ENCODE results near the gene PALM. TPM values are rescaled to one million over a fixed set of nuclear protein-coding genes. Genes with fewer than 3 reads are reported as not detected.

The PALM gene
- total RNA-seq, 1 experiment from 2014 or later = 18.5 TPM

GRCh38 chr19:792306-792885, 83.7 kb downstream of the PALM start:
- H4K8ac ChIP-seq (replicated peaks; ENCODE audit: insufficient read length, low read depth, low read length) = no peak overlapping the region
- no peak overlapping the region for H2BK15ac ChIP-seq (ENCODE audit: low read depth, low read length)
- Mint-ChIP-seq H3K9me3 (no peaks in the 10 kb centered on the region; a peak in 1 of 5 replicates), H3K36me3 (ENCODE audit: insufficient read depth in 1 of 3, low read depth in 3 of 3) (no peaks in the 10 kb centered on the region), H3K4me1 (peaks cover 23 to 36% of the 10 kb centered on the region in 2 experiments), H3K27ac (peak overlapping the region in 1 of 3 experiments; percentile 44; a peak in 1 of 7 replicates), H3K4me3 (no peak overlapping the region), H3K27me3 (ENCODE audit: low read depth) (no peaks in the 10 kb centered on the region)
- no peak overlapping the region for H2BK5ac ChIP-seq (ENCODE audit: insufficient read length, low read length)
- H3K23me2 ChIP-seq (ENCODE audit: insufficient read length, low read depth, low read length, poor library complexity, severe bottlenecking) = no peaks in the 10 kb centered on the region
- H3K4ac ChIP-seq (ENCODE audit: low read depth, low read length) = no peak overlapping the region
- H4K91ac ChIP-seq (ENCODE audit: insufficient read length, low read depth, low read length) = no peak overlapping the region
- no peak overlapping the region for H3K23ac ChIP-seq (ENCODE audit: insufficient read length, low read depth, low read length)
- no peak overlapping the region for H3K9ac ChIP-seq (ENCODE audit: extremely low read depth, insufficient read length, low read length)
- H4K5ac ChIP-seq (ENCODE audit: insufficient read length, low read depth, low read length) = no peak overlapping the region
- H3K4me2 ChIP-seq (ENCODE audit: insufficient read depth, insufficient read length, low read length) = no peak overlapping the region
- no peak overlapping the region for H3T11ph ChIP-seq (ENCODE audit: low read length)
- no peak overlapping the region for H2AK5ac ChIP-seq (ENCODE audit: insufficient read length, low read length)
- no peaks in the 10 kb centered on the region; the same call in 1 of the 2 replicates for H3K4me1 ChIP-seq (ENCODE audit: insufficient read depth, low read length)
- DNase-seq = peak; percentile 41
- no peaks in the 10 kb centered on the region for H4K20me1 ChIP-seq (ENCODE audit: control insufficient read depth, insufficient read depth, insufficient read length)
- H3K79me2 ChIP-seq (ENCODE audit: insufficient read depth, low read length) = no peaks in the 10 kb centered on the region
- WGBS (ENCODE audit: extremely low coverage, insufficient read length, low lambda C conversion rate) = no CpG with 5 or more reads among the region's 16 CpGs
- H3K56ac ChIP-seq (ENCODE audit: insufficient read length, low read depth, low read length) = no peak overlapping the region
- no peaks in the 10 kb centered on the region for H3K9me3 ChIP-seq (ENCODE audit: control insufficient read depth, low read depth, low read length)
- no peak overlapping the region for H3K14ac ChIP-seq (ENCODE audit: insufficient read depth, low read length)
- no peaks in the 10 kb centered on the region for H3K79me1 ChIP-seq (ENCODE audit: insufficient read depth, low read depth, low read length, poor library complexity, severe bottlenecking)
- H2BK120ac ChIP-seq (ENCODE audit: low read depth, low read length, poor library complexity, severe bottlenecking) = no peak overlapping the region
- H2AFZ ChIP-seq (ENCODE audit: low read length) = no peak overlapping the region
- H3K18ac ChIP-seq (ENCODE audit: insufficient read length, low read depth, low read length) = no peak overlapping the region
- no peaks in the 10 kb centered on the region for H3K27me3 ChIP-seq (ENCODE audit: insufficient read depth, low read length)
- TF ChIP-seq CTCF (conservative IDR thresholded peaks at IDR 0.05) = no peak
- no peak overlapping the region for H2BK12ac ChIP-seq (ENCODE audit: insufficient read length, low read depth, low read length)
- H2BK20ac ChIP-seq (ENCODE audit: low read depth, low read length, poor library complexity, severe bottlenecking) = no peak overlapping the region
- no peak overlapping the region for H3K27ac ChIP-seq (ENCODE audit: insufficient read length, low read depth, low read length)
